NCI-H526 treated with DMSO at 0.1 percent for 48 hours (cell line): Measurements from ENCODE around the gene ESR2.

Source experiments
- DNase-seq: peaks from one replicate; lab custom pipeline; 2025; lab: John Stamatoyannopoulos, UW

ESR2 gene

GRCh38 chr14:64265222-64265621, 28.9 kb downstream of the ESR2 start:
- no peak for DNase-seq

GRCh38 chr14:64260418-64260817, 33.8 kb downstream of the ESR2 start:
- no peak for DNase-seq

- DNase-seq = no peak
Measured at GRCh38 chr14:64255756-64256155, 38.4 kb downstream of the ESR2 start.

- no peak for DNase-seq
Measured at GRCh38 chr14:64253672-64254071, 40.5 kb downstream of the ESR2 start.

- DNase-seq = no peak
Measured at GRCh38 chr14:64249363-64249762, 44.8 kb downstream of the ESR2 start.

- no peak for DNase-seq
Measured at GRCh38 chr14:64248689-64249088, 45.5 kb downstream of the ESR2 start.

- no peak for DNase-seq
Measured at GRCh38 chr14:64247195-64247594, 47.0 kb downstream of the ESR2 start.

GRCh38 chr14:64246688-64247087, 47.5 kb downstream of the ESR2 start:
- DNase-seq = no peak

- no peak for DNase-seq
Measured at GRCh38 chr14:64245491-64245890, 48.7 kb downstream of the ESR2 start.

- no peak for DNase-seq
Measured at GRCh38 chr14:64244279-64244678, 49.9 kb downstream of the ESR2 start.

GRCh38 chr14:64238631-64239030, 55.5 kb downstream of the ESR2 start:
- DNase-seq = no peak

GRCh38 chr14:64238049-64238448, 56.1 kb downstream of the ESR2 start:
- no peak for DNase-seq

- no peak for DNase-seq
Measured at GRCh38 chr14:64235652-64236640, 58.2 kb downstream of the ESR2 start.

- no peak for DNase-seq
Measured at GRCh38 chr14:64234877-64235651, 59.1 kb downstream of the ESR2 start.

- no peak for DNase-seq
Measured at GRCh38 chr14:64233531-64234190, 60.5 kb downstream of the ESR2 start.

- no peak for DNase-seq
Measured at GRCh38 chr14:64232944-64233343, 61.2 kb downstream of the ESR2 start.

- DNase-seq = no peak
Measured at GRCh38 chr14:64232095-64232838, 61.9 kb downstream of the ESR2 start.

- no peak for DNase-seq
Measured at GRCh38 chr14:64229489-64229888, 64.7 kb downstream of the ESR2 start.

- no peak for DNase-seq
Measured at GRCh38 chr14:64227856-64228255, 66.3 kb downstream of the ESR2 start.

- no peak for DNase-seq
Measured at GRCh38 chr14:64225151-64225757, 68.9 kb downstream of the ESR2 start.

- no peak for DNase-seq
Measured at GRCh38 chr14:64221391-64222003, 72.7 kb downstream of the ESR2 start.
